Sigmoid colon (tissue), 7 donors: ENCODE data around the gene SLCO2A1. TPM values are rescaled to one million over a fixed set of nuclear protein-coding genes. Genes with fewer than 3 reads are reported as not detected.

Source experiments
- DNase-seq: peaks from one replicate; pipeline ENCODE4 v3.0.0-alpha.2; 2019
- H3K27ac ChIP-seq, 4 donors: fragments of 200-600 bp; sonication (generic); one replicate each; pipeline ENCODE4 v1.5.1; 2016 to 2019; ENCODE audit warnings: mild to moderate bottlenecking in 1 of 4
- H3K27me3 ChIP-seq, 3 donors: fragments of 200-600 bp; sonication (generic); one replicate each; pipeline ENCODE4 v1.5.1; 2019; ENCODE audit warnings: mild to moderate bottlenecking in 1 of 3
- H3K36me3 ChIP-seq, 4 donors: fragments of 200-600 bp; sonication (generic); one replicate each; pipeline ENCODE4 v1.5.1; 2016 to 2019
- H3K4me1 ChIP-seq, 4 donors: fragments of 200-600 bp; sonication (generic); one replicate each; pipeline ENCODE4 v1.5.1; 2017 to 2019
- H3K4me3 ChIP-seq, 4 donors: fragments of 200-600 bp; sonication (generic); one replicate each; pipeline ENCODE4 v1.5.1; 2017 to 2019; ENCODE audit warnings: mild to moderate bottlenecking in 2 of 4, moderate library complexity in 1 of 4
- H3K9me3 ChIP-seq, 4 donors: fragments of 200-600 bp in 3 of 4; sonication (generic) in 3 of 4; one replicate each; pipeline versions ENCODE4 v1.5.1 to v1.6.1; 2013 to 2019
- CTCF ChIP-seq, 4 experiments: fragments of 450-650 bp in 3 of 4; fragments of 200-600 bp in 1 of 4; IDR thresholded peaks; one replicate each; pipeline ENCODE4 v1.5.1; 2016 to 2019; ENCODE audit warnings: antibody characterized with exemption in 4 of 4, mild to moderate bottlenecking in 3 of 4, moderate library complexity in 2 of 4
- EP300 ChIP-seq, 4 donors: sonication (generic); formaldehyde crosslinking; IDR thresholded peaks; one replicate each; pipeline ENCODE4 v1.6.1; 2017; ENCODE audit warnings: antibody characterized with exemption in 4 of 4
- POLR2A ChIP-seq, 2 donors: fragments of 450-650 bp; IDR thresholded peaks; one replicate each; pipeline ENCODE4 v1.6.1; 2016; ENCODE audit warnings: antibody characterized with exemption in 2 of 2, mild to moderate bottlenecking in 2 of 2, moderate library complexity in 2 of 2
- POLR2AphosphoS5 ChIP-seq, 4 donors: sonication (generic); formaldehyde crosslinking; IDR thresholded peaks; one replicate each; pipeline ENCODE4 v1.6.1; 2017; ENCODE audit warnings: antibody characterized with exemption in 4 of 4
- WGBS, 2 donors: extraction: QIAGEN DNeasy Blood & Tissue Kit; methylation state at CpG; one replicate each; pipeline ENCODE4 v1.1.7; 2013; 5-methylcytosine and 5-hydroxymethylcytosine counted together
- intact Hi-C: fragments of 100-400 bp; cut with DNase I; formaldehyde crosslinking; loops from one replicate; pipeline ENCODE4 v1.15.1; 2023
- polyA plus RNA-seq, 3 donors: library from polyadenylated mRNA; stranded (reverse); fragments of 200-250 nt; gene quantifications; one replicate each; pipeline ENCODE4 v1.2.3, GENCODE V29; 2013
- total RNA-seq, 4 donors: library from RNA; depleted of rRNA; stranded (reverse); fragments of >200 nt; gene quantifications; one replicate each; pipeline ENCODE4 v1.1.0, GENCODE V29; 2016
- donor health status: healthy with polysubstance abuse.
- donor health status: Bipolar disorder and iron deficiency.
- donor health status: healthy.

SLCO2A1 gene
- total and polyA plus RNA-seq, 7 donors, result 1.8 to 22.1 (median 6.1) TPM

GRCh38 chr3:133972156-133972555 is 57.6 kb downstream of the SLCO2A1 start:
- intact Hi-C loops, result no loop called here
- no peak overlapping the region for H3K4me3 ChIP-seq
- no peak overlapping the region for H3K27ac ChIP-seq
- H3K36me3 ChIP-seq, result no peaks in the 10 kb centered on the region
- no peaks in the 10 kb centered on the region for H3K9me3 ChIP-seq
- WGBS, 2 donors, result 92 to 94% methylated on average over 1 of the region's 1 CpG
- no peaks in the 10 kb centered on the region for H3K4me1 ChIP-seq
- no peak for DNase-seq
- H3K27me3 ChIP-seq, result no peaks in the 10 kb centered on the region
- TF ChIP-seq POLR2A (IDR thresholded peaks at IDR 0.05) (no peak), EP300 (IDR thresholded peaks at IDR 0.05) (no peak), CTCF (IDR thresholded peaks at IDR 0.05) (no peak), POLR2AphosphoS5 (IDR thresholded peaks at IDR 0.05) (no peak)

- WGBS, 2 donors, result 76 to 91% methylated on average over 6 of the region's 6 CpGs
Measured at GRCh38 chr3:133970916-133971315, 58.8 kb downstream of the SLCO2A1 start.

GRCh38 chr3:133970339-133970738 is 59.4 kb downstream of the SLCO2A1 start:
- Histone ChIP-seq H3K36me3 (no peaks in the 10 kb centered on the region), H3K4me3 (no peak overlapping the region), H3K4me1 (no peaks in the 10 kb centered on the region), H3K27ac (no peak overlapping the region), H3K9me3 (no peaks in the 10 kb centered on the region), H3K27me3 (no peaks in the 10 kb centered on the region)
- no peak for DNase-seq
- 38 to 82% methylated on average over 5 of the region's 5 CpGs for WGBS, 2 donors
- intact Hi-C loops, result no loop called here
- TF ChIP-seq POLR2AphosphoS5 (IDR thresholded peaks at IDR 0.05) (no peak), POLR2A (IDR thresholded peaks at IDR 0.05) (no peak), EP300 (IDR thresholded peaks at IDR 0.05) (no peak), CTCF (IDR thresholded peaks at IDR 0.05) (no peak)

More at GRCh38 chr3:133970916-133971315, 58.8 kb downstream of the SLCO2A1 start:
- TF ChIP-seq POLR2A (IDR thresholded peaks at IDR 0.05) (no peak), CTCF (IDR thresholded peaks at IDR 0.05) (no peak), POLR2AphosphoS5 (IDR thresholded peaks at IDR 0.05) (no peak), EP300 (IDR thresholded peaks at IDR 0.05) (no peak)
- peak; percentile 38 for DNase-seq
- no peak overlapping the region for H3K27ac ChIP-seq
- H3K9me3 ChIP-seq, result no peaks in the 10 kb centered on the region
- no peaks in the 10 kb centered on the region for H3K36me3 ChIP-seq
- intact Hi-C loops, result no loop called here
- H3K27me3 ChIP-seq, result no peaks in the 10 kb centered on the region
- H3K4me3 ChIP-seq, result no peak overlapping the region
- H3K4me1 ChIP-seq, result no peaks in the 10 kb centered on the region

- H3K9me3 ChIP-seq, result no peaks in the 10 kb centered on the region
- intact Hi-C loops, result no loop called here
- no peak overlapping the region for H3K4me3 ChIP-seq
- H3K27ac ChIP-seq, result no peak overlapping the region
- H3K4me1 ChIP-seq, result no peaks in the 10 kb centered on the region
- WGBS, 2 donors, result 83 to 86% methylated on average over 15 of the region's 15 CpGs
- no peaks in the 10 kb centered on the region for H3K36me3 ChIP-seq
- peak; percentile 48 for DNase-seq
- no peak for TF ChIP-seq EP300 (IDR thresholded peaks at IDR 0.05)
- no peak for TF ChIP-seq POLR2AphosphoS5 (IDR thresholded peaks at IDR 0.05)
- no peak for TF ChIP-seq CTCF (IDR thresholded peaks at IDR 0.05)
- TF ChIP-seq POLR2A (IDR thresholded peaks at IDR 0.05), result no peak
- H3K27me3 ChIP-seq, result no peaks in the 10 kb centered on the region
Measured at GRCh38 chr3:133967992-133968892, 61.5 kb downstream of the SLCO2A1 start.
